SK-N-SH (cell line): ENCODE results near the gene NLGN1. TPM values are rescaled to one million over a fixed set of nuclear protein-coding genes. Genes with fewer than 3 reads are reported as not detected.

Source experiments
- CTCF ChIA-PET: fragments of 300-600, 350-600 bp; formaldehyde crosslinking; extraction: SDS; loops from one replicate; lab custom pipeline; 2021; lab: Yijun Ruan, JAX
- POLR2A ChIA-PET: fragments of 350-600 bp; sonication (Branson Sonifier 250); formaldehyde crosslinking; extraction: SDS; loops from one replicate; lab custom pipeline; 2020; ENCODE audit warnings: antibody characterized with exemption, inconsistent platforms; lab: Yijun Ruan, JAX
- DNase-seq: peaks from one replicate; pipeline ENCODE4 v3.0.0; 2012
- H2AFZ ChIP-seq: fragments of 200-600 bp; sonication (generic); 2 replicates; pipeline ENCODE4 v1.8.1; 2016; ENCODE audit warnings: antibody characterized with exemption, mild to moderate bottlenecking, low read depth
- H3F3A ChIP-seq: fragments of 200-600 bp; sonication (generic); replicated peaks from 2 replicates; pipeline ENCODE3; 2016; ENCODE audit warnings: antibody characterized with exemption, mild to moderate bottlenecking; ENCODE audit not compliant: insufficient read depth
- H3K27ac ChIP-seq, 2 experiments: fragments of 200-500 bp in 1 of 2; fragments of 200-600 bp in 1 of 2; sonication (Bioruptor generic) in 1 of 2; sonication (generic), shearing (Covaris generic) in 1 of 2; 2 replicates each; pipeline versions ENCODE4 v1.5.1 to v1.6.1; 2014 to 2016; ENCODE audit warnings: low read depth in 2 of 2, inconsistent platforms in 1 of 2, low read length in 1 of 2, mild to moderate bottlenecking in 1 of 2, mixed read lengths in 1 of 2
- H3K27me3 ChIP-seq: fragments of 200-600 bp; sonication (generic), shearing (Covaris generic); 2 replicates; pipeline ENCODE4 v1.6.1; 2016; ENCODE audit warnings: mixed run types; ENCODE audit not compliant: insufficient read depth
- H3K36me3 ChIP-seq, 2 experiments: fragments of 200-500 bp in 1 of 2; fragments of 200-600 bp in 1 of 2; sonication (Bioruptor generic) in 1 of 2; sonication (generic) in 1 of 2; replicated peaks in 1 of 2; 2 replicates each; pipeline versions ENCODE3 to v1.5.1; 2014 to 2016; ENCODE audit warnings: low read length in 1 of 2, mild to moderate bottlenecking in 1 of 2; ENCODE audit not compliant: insufficient read depth in 2 of 2, control insufficient read depth in 1 of 2
- H3K4me1 ChIP-seq, 2 experiments: fragments of 200-500 bp in 1 of 2; fragments of 200-600 bp in 1 of 2; sonication (Bioruptor generic) in 1 of 2; sonication (generic), shearing (Covaris generic) in 1 of 2; 2 replicates each; pipeline versions ENCODE4 v1.5.1 to v1.6.1; 2014 to 2016; ENCODE audit warnings: low read depth in 1 of 2, low read length in 1 of 2, mixed run types in 1 of 2; ENCODE audit not compliant: insufficient read depth in 2 of 2, control insufficient read depth in 1 of 2
- H3K4me2 ChIP-seq: fragments of 200-600 bp; sonication (generic), shearing (Covaris generic); 2 replicates; pipeline ENCODE4 v1.6.1; 2017; ENCODE audit warnings: mixed run types
- H3K4me3 ChIP-seq, 2 experiments: fragments of 200-500 bp in 1 of 2; fragments of 200-600 bp in 1 of 2; sonication (Bioruptor generic) in 1 of 2; sonication (generic), shearing (Covaris generic) in 1 of 2; 2 replicates each; pipeline versions ENCODE4 v1.5.1 to v1.8.1; 2014 to 2016; ENCODE audit warnings: low read depth in 2 of 2, inconsistent platforms in 1 of 2, low read length in 1 of 2, mild to moderate bottlenecking in 1 of 2, mixed read lengths in 1 of 2, moderate library complexity in 1 of 2
- H3K79me2 ChIP-seq: fragments of 200-600 bp; sonication (generic); 2 replicates; pipeline ENCODE4 v1.8.1; 2017; ENCODE audit warnings: mild to moderate bottlenecking; ENCODE audit not compliant: insufficient read depth
- H3K9ac ChIP-seq: fragments of 200-600 bp; sonication (generic); 2 replicates; pipeline ENCODE4 v1.6.1; 2017; ENCODE audit warnings: mixed run types
- H3K9me2 ChIP-seq: fragments of 200-600 bp; sonication (generic); 2 replicates; pipeline ENCODE4 v1.6.1; 2017; ENCODE audit warnings: mixed run types
- H3K9me3 ChIP-seq: fragments of 200-600 bp; sonication (generic); 2 replicates; pipeline ENCODE4 v1.6.1; 2017; ENCODE audit warnings: mixed run types, mild to moderate bottlenecking, moderate library complexity
- H4K20me1 ChIP-seq: fragments of 200-600 bp; sonication (generic); 2 replicates; pipeline ENCODE4 v1.6.1; 2017; ENCODE audit warnings: mild to moderate bottlenecking, mixed run types; ENCODE audit not compliant: insufficient read depth
- CHD2 ChIP-seq: fragments of 150-350 bp; IDR thresholded peaks from 2 replicates; pipeline ENCODE4 v1.6.1; 2018; ENCODE audit warnings: low read length; ENCODE audit not compliant: partially characterized antibody
- FOXM1 ChIP-seq: IDR thresholded peaks from 2 replicates; pipeline ENCODE4 v1.4.0; 2012; ENCODE audit warnings: low read depth, mild to moderate bottlenecking
- GATA2 ChIP-seq: sonication (generic); formaldehyde crosslinking; IDR thresholded peaks from 2 replicates; pipeline ENCODE4 v1.5.0; 2020; ENCODE audit warnings: mild to moderate bottlenecking, missing genetic modification reagents
- JUND ChIP-seq: IDR thresholded peaks from 2 replicates; pipeline ENCODE4 v1.4.0; 2012
- MEF2A ChIP-seq: IDR thresholded peaks from 2 replicates; pipeline ENCODE4 v1.4.0; 2012; ENCODE audit warnings: low read depth, borderline replicate concordance
- MXI1 ChIP-seq: IDR thresholded peaks from 2 replicates; pipeline ENCODE4 v1.6.1; 2012; ENCODE audit warnings: mild to moderate bottlenecking, low read depth, low read length, improper control_type of control experiment
- NFIC ChIP-seq: IDR thresholded peaks from 2 replicates; pipeline ENCODE4 v1.4.0; 2012; ENCODE audit warnings: borderline replicate concordance
- RAD21 ChIP-seq: IDR thresholded peaks from 2 replicates; pipeline ENCODE4 v1.6.1; 2012; ENCODE audit warnings: mild to moderate bottlenecking, low read length
- RFX5 ChIP-seq: IDR thresholded peaks from 2 replicates; pipeline ENCODE4 v1.6.1; 2012; ENCODE audit warnings: mild to moderate bottlenecking, improper control_type of control experiment, low read length
- SMC3 ChIP-seq: IDR thresholded peaks from 2 replicates; pipeline ENCODE4 v1.6.1; 2012; ENCODE audit warnings: low read depth, low read length, improper control_type of control experiment
- TCF12 ChIP-seq: IDR thresholded peaks from 2 replicates; pipeline ENCODE4 v1.4.0; 2012
- USF2 ChIP-seq: fragments of 150-350 bp; IDR thresholded peaks from 2 replicates; pipeline ENCODE4 v1.6.1; 2017; ENCODE audit warnings: antibody characterized with exemption, low read length, low read depth, borderline replicate concordance
- ZBTB33 ChIP-seq: IDR thresholded peaks from 2 replicates; pipeline ENCODE4 v1.4.0; 2012; ENCODE audit warnings: low read depth, borderline replicate concordance
- WGBS: methylation state at CpG from one replicate; pipeline ENCODE4 v1.1.6; 2017; ENCODE audit warnings: low lambda C conversion rate; 5-methylcytosine and 5-hydroxymethylcytosine counted together
- polyA plus RNA-seq, 3 experiments: library from polyadenylated mRNA; depleted of rRNA; stranded (reverse); fragments of >200 nt; gene quantifications; 2 replicates each; pipeline ENCODE4 v1.2.3, GENCODE V29; 2012
- TF ChIP-seq, protein P1 (sequence below): IDR thresholded peaks from 2 replicates; pipeline ENCODE4; 2012

The NLGN1 gene
- polyA plus RNA-seq, 1 of the 3 experiments (the other 2 are of a cell fraction): 1.5 TPM

- Histone ChIP-seq H3K27ac (no peak overlapping the region), H3K4me3 (no peak overlapping the region), H3K9ac (no peak overlapping the region), H3K9me2 (no peaks in the 10 kb centered on the region), H3K36me3 (no peaks in the 10 kb centered on the region), H3F3A (no peaks in the 10 kb centered on the region), H4K20me1 (no peaks in the 10 kb centered on the region), H2AFZ (no peak overlapping the region), H3K4me2 (no peak overlapping the region), H3K79me2 (no peaks in the 10 kb centered on the region), H3K9me3 (no peaks in the 10 kb centered on the region), H3K4me1 (no peaks in the 10 kb centered on the region), H3K27me3 (no peaks in the 10 kb centered on the region)
- DNase-seq: no peak
- TF ChIP-seq TCF12: no peak
- TF ChIP-seq, protein P1, sequence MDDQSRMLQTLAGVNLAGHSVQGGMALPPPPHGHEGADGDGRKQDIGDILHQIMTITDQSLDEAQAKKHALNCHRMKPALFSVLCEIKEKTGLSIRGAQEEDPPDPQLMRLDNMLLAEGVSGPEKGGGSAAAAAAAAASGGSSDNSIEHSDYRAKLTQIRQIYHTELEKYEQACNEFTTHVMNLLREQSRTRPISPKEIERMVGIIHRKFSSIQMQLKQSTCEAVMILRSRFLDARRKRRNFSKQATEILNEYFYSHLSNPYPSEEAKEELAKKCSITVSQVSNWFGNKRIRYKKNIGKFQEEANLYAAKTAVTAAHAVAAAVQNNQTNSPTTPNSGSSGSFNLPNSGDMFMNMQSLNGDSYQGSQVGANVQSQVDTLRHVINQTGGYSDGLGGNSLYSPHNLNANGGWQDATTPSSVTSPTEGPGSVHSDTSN: no peak
- TF ChIP-seq CHD2: no peak
- no peak for TF ChIP-seq USF2
- no peak for TF ChIP-seq NFIC
- TF ChIP-seq MEF2A: no peak
- TF ChIP-seq JUND: no peak
- no peak for TF ChIP-seq RAD21
- no peak for TF ChIP-seq FOXM1
- no peak for TF ChIP-seq GATA2 (CRISPR knock-in tag)
- no peak for TF ChIP-seq RFX5
- ChIA-PET POLR2A (no interaction called here), CTCF (no interaction called here)
- WGBS: 69% methylated on average over 3 of the region's 3 CpGs
Observed at GRCh38 chr3:174268586-174268985, 871.0 kb downstream of the NLGN1 start.

- Histone ChIP-seq H3K27ac (no peak overlapping the region), H3K4me2 (no peak overlapping the region)
Observed at GRCh38 chr3:174270841-174271240, 873.3 kb downstream of the NLGN1 start.

More at GRCh38 chr3:174270841-174271240, 873.3 kb downstream of the NLGN1 start:
- Histone ChIP-seq H2AFZ (no peak overlapping the region), H3K9ac (no peak overlapping the region), H3K9me2 (no peaks in the 10 kb centered on the region), H3K9me3 (no peaks in the 10 kb centered on the region), H3K27me3 (no peaks in the 10 kb centered on the region), H3F3A (no peaks in the 10 kb centered on the region)
- POLR2A ChIA-PET: no interaction called here
- DNase-seq: no peak
- TF ChIP-seq, protein P1: no peak
- TF ChIP-seq SMC3 (no peak), MXI1 (no peak), NFIC (no peak), ZBTB33 (no peak)
- TF ChIP-seq, all 33 proteins: peak for 0
- WGBS: 75% methylated on average over 2 of the region's 2 CpGs
- Histone ChIP-seq H3K36me3 (no peaks in the 10 kb centered on the region), H3K4me3 (no peak overlapping the region), H3K79me2 (no peaks in the 10 kb centered on the region), H4K20me1 (no peaks in the 10 kb centered on the region), H3K4me1 (no peaks in the 10 kb centered on the region)
- CTCF ChIA-PET: interaction anchor here (0.6 kb wide), 1 partner anchor 9 kb away, joined by 3 read pairs; no protein-coding TSS in a partner anchor
